Measurements from ENCODE around the gene ZDHHC11B.

Gene ZDHHC11B

DNA sequence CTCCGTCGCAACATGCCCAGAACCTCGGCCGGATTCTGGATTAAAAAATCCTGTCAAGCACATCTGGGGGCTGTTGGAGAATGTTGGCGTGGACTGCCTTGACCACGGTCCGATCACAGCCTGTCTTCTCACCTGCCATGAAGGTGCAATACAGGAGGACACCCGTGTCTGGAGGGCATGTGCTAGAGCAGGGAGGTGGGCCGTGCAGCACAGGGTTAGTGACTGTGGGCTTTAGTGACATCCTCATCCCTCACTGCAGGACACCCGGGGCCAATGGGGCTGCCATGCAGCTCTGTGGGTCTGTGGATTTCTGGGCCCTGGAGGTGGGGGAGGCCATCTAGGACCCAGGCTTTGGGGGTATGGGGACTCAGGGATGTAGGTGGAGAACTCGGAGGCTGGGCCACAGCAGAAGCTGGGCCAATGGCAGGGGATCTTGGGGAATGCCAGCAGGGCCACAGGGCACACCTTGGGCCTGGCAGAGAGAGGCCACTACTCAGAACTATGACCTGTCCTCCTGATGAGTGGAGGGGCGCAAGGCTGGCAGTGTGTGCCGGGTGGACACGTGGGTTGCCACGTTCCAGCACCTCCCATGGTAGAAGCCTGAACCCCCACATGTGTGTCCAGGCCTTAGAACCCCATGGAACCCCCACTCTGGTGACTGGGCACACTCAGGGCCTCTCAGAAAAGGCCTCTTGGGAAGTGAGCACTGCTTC, 23.3 kb downstream of the ZDHHC11B start:
- DNase-seq: no peak
- no peak overlapping the region for H3K27ac ChIP-seq
- peaks cover 0 to 25% (median 8%) of the 10 kb centered on the region in 4 donors for H3K4me1 ChIP-seq
- no peak overlapping the region for H3K4me3 ChIP-seq
- peaks cover 0 to 27% (median 13%) of the 10 kb centered on the region in 3 donors for H3K36me3 ChIP-seq
- no peaks in the 10 kb centered on the region for H3K9me3 ChIP-seq
- intact Hi-C loops (cut with DNase I; ENCODE audit: low total_unique reads): no loop called here
- H3K27me3 ChIP-seq: no peaks in the 10 kb centered on the region
- TF ChIP-seq, protein P1, sequence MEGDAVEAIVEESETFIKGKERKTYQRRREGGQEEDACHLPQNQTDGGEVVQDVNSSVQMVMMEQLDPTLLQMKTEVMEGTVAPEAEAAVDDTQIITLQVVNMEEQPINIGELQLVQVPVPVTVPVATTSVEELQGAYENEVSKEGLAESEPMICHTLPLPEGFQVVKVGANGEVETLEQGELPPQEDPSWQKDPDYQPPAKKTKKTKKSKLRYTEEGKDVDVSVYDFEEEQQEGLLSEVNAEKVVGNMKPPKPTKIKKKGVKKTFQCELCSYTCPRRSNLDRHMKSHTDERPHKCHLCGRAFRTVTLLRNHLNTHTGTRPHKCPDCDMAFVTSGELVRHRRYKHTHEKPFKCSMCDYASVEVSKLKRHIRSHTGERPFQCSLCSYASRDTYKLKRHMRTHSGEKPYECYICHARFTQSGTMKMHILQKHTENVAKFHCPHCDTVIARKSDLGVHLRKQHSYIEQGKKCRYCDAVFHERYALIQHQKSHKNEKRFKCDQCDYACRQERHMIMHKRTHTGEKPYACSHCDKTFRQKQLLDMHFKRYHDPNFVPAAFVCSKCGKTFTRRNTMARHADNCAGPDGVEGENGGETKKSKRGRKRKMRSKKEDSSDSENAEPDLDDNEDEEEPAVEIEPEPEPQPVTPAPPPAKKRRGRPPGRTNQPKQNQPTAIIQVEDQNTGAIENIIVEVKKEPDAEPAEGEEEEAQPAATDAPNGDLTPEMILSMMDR (IDR thresholded peaks at IDR 0.05): no peak

DNA sequence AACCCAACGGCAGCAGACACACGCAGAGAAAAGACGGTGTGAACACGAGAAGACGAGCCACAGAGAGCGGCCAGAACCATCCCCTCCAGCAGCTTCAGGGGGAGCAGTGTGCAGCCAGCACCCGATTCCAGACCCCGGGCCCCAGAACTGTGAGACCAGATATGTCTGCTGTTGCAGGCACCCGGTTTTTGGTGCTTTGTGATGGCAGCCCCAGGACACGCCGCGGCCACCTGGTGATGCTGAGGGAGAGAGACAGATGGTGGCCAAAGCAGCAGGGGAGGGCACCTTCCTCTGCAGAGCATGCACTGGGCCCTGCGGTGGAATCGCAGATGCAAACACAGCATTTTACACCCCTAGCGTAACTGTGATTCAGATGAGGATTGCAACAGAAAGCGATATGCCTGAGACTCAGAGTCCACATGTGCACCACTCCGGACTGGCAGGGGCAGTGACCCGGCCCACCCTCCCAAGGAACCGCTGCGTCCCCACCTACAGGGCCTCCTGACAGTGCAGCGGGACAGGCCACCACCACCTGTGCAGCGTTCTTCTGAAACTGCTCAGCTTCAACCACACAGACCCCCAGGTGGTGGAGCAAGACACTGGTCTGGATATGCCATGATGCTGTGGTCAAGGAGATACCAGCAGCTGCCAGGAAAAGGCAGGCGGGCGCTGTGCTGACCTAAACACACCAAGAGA, 24.0 kb downstream of the ZDHHC11B start:
- H3K9me3 ChIP-seq: no peaks in the 10 kb centered on the region
- H3K27ac ChIP-seq: no peak overlapping the region
- H3K27me3 ChIP-seq: no peaks in the 10 kb centered on the region
- intact Hi-C loops (cut with DNase I; ENCODE audit: low total_unique reads): no loop called here
- DNase-seq: no peak
- TF ChIP-seq, protein P1 (IDR thresholded peaks at IDR 0.05): no peak
- H3K4me1 ChIP-seq: peaks cover 0 to 25% (median 8%) of the 10 kb centered on the region in 4 donors
- H3K4me3 ChIP-seq: no peak overlapping the region
- peaks cover 0 to 20% (median 6%) of the 10 kb centered on the region in 3 donors for H3K36me3 ChIP-seq

DNA sequence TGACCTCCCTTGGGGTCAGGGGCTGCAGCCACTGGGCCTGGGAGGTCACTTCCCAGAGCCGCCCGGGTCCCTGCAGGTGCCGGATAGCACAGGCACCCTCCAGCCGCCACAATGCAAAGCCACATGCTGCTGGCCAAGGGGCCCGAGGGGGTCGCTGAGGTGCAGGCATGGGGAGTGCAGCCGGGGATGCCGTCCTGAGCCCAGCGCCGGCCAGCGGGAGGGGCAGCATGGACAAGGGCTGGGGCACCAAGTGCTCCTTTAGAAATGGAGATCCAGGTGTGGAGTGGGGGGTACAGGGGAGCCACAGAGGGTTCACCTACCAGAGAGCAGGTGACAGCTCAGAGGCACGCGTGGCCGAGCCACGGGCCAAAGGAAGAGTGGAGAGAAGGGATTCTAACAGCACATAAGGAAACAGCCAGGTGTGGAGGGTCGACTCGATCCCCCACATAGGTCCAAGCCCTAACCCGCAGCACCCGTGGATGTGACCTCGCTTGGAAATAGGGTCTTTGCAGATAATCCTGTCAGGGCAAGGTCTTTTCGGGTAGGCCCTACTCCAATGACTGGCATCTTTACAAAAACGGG, 24.7 kb downstream of the ZDHHC11B start:
- TF ChIP-seq, protein P1 (IDR thresholded peaks at IDR 0.05): no peak
- DNase-seq: peak in 1 of 2 donors; percentile 67
- H3K27me3 ChIP-seq: no peaks in the 10 kb centered on the region
- H3K4me1 ChIP-seq: peaks cover 0 to 25% (median 8%) of the 10 kb centered on the region in 4 donors
- intact Hi-C loops (cut with DNase I; ENCODE audit: low total_unique reads): no loop called here
- no peak overlapping the region for H3K27ac ChIP-seq
- peaks cover 0 to 15% (median 6%) of the 10 kb centered on the region in 3 donors for H3K36me3 ChIP-seq
- no peak overlapping the region for H3K4me3 ChIP-seq
- H3K9me3 ChIP-seq: no peaks in the 10 kb centered on the region

GRCh38 chr5:759111-759751, 25.3 kb downstream of the ZDHHC11B start:
- no peak overlapping the region for H3K27ac ChIP-seq
- no peaks in the 10 kb centered on the region for H3K9me3 ChIP-seq
- no peak overlapping the region for H3K4me3 ChIP-seq
- peaks cover 0 to 25% (median 8%) of the 10 kb centered on the region in 4 donors for H3K4me1 ChIP-seq
- TF ChIP-seq, protein P1 (IDR thresholded peaks at IDR 0.05): no peak
- DNase-seq: peak in 1 of 2 donors; percentile 72
- H3K27me3 ChIP-seq: no peaks in the 10 kb centered on the region
- peaks cover 0 to 11% (median 2%) of the 10 kb centered on the region in 3 donors for H3K36me3 ChIP-seq
- intact Hi-C loops (cut with DNase I; ENCODE audit: low total_unique reads): no loop called here

DNA sequence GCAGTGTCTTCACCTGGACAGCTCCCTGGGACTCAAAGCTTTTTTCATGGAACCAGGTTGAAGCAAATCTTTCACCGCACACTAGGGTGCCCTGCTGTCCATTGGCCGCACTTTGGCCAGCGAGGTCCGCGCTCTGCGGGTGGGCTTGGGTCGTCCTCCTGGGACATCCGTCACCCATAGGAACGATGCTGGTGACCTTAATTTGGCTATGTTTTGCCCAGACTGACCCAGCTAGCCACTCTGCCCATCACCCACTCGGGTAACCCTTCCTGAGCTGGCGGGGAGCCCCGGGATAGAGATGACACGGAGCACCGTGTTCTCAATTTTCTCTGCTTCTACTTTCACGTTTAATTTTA, 25.9 kb downstream of the ZDHHC11B start:
- Histone ChIP-seq H3K27me3 (no peaks in the 10 kb centered on the region), H3K4me3 (no peak overlapping the region), H3K4me1 (peaks cover 0 to 25% (median 8%) of the 10 kb centered on the region in 4 donors), H3K36me3 (peaks cover 0 to 5% (median 0%) of the 10 kb centered on the region in 3 donors), H3K27ac (no peak overlapping the region), H3K9me3 (no peaks in the 10 kb centered on the region)
- no peak for DNase-seq
- TF ChIP-seq, protein P1 (IDR thresholded peaks at IDR 0.05): no peak
- intact Hi-C loops (cut with DNase I; ENCODE audit: low total_unique reads): no loop called here

All from tibial artery (tissue), 4 donors.